Left ventricle myocardium inferior (tissue), 1 donor: ENCODE results near the gene NDST3. TPM values are rescaled to one million over a fixed set of nuclear protein-coding genes. Genes with fewer than 3 reads are reported as not detected.

ENCODE experiments used
- DNase-seq: peaks from one replicate; pipeline ENCODE4 v3.0.0-alpha.2; 2020
- H3K27ac ChIP-seq: fragments of 200-600 bp; replicated peaks from 2 replicates; pipeline ENCODE4 v1.8.0; 2021
- H3K27me3 ChIP-seq: fragments of 200-600 bp; 2 replicates; pipeline ENCODE4 v1.8.0; 2021; ENCODE audit warnings: low read depth
- H3K36me3 ChIP-seq: fragments of 200-600 bp; 2 replicates; pipeline ENCODE4 v1.8.0; 2021
- H3K4me1 ChIP-seq: fragments of 200-600 bp; 2 replicates; pipeline ENCODE4 v1.8.0; 2021
- H3K4me3 ChIP-seq: fragments of 200-600 bp; 2 replicates; pipeline ENCODE4 v1.8.0; 2021; ENCODE audit warnings: mild to moderate bottlenecking, moderate library complexity
- H3K9me3 ChIP-seq: fragments of 200-600 bp; replicated peaks from 2 replicates; pipeline ENCODE4 v1.8.0; 2021
- intact Hi-C: fragments of 100-400 bp; cut with micrococcal nuclease; formaldehyde crosslinking; loops from one replicate; pipeline ENCODE4 v1.11.0; 2022
- total RNA-seq: library from RNA; stranded (reverse); fragmentation: NEBNext Ultra II Directional; extraction: Animal tissue kit (Norgen Biotek cat#: 25700); gene quantifications from one replicate; pipeline ENCODE4 v1.2.1, GENCODE V29; 2021
- TF ChIP-seq, protein P1 (sequence below): fragments of 200-600 bp; IDR thresholded peaks from 2 replicates; pipeline ENCODE4 v1.8.0; 2021; ENCODE audit warnings: antibody characterized with exemption, mild to moderate bottlenecking, borderline replicate concordance
- donor health status: DM: no; HTN: yes; CAD: no; lungs with severe emphysema.

NDST3 gene
- total RNA-seq, 1 donor from 2014 or later, result not detected

GRCh38 chr4:118037955-118038354, 3.7 kb downstream of the NDST3 start:
- intact Hi-C loops, result no loop called here
- peaks cover 13% of the 10 kb centered on the region for H3K4me1 ChIP-seq
- no peak for DNase-seq

GRCh38 chr4:118046323-118046722, 12.0 kb downstream of the NDST3 start:
- Histone ChIP-seq H3K4me3 (no peak overlapping the region), H3K36me3 (no peaks in the 10 kb centered on the region), H3K4me1 (no peaks in the 10 kb centered on the region), H3K27me3 (no peaks in the 10 kb centered on the region), H3K27ac (no peak overlapping the region), H3K9me3 (peaks cover 50% of the 10 kb centered on the region)
- DNase-seq, result no peak
- intact Hi-C loops, result no loop called here
- TF ChIP-seq, protein P1, sequence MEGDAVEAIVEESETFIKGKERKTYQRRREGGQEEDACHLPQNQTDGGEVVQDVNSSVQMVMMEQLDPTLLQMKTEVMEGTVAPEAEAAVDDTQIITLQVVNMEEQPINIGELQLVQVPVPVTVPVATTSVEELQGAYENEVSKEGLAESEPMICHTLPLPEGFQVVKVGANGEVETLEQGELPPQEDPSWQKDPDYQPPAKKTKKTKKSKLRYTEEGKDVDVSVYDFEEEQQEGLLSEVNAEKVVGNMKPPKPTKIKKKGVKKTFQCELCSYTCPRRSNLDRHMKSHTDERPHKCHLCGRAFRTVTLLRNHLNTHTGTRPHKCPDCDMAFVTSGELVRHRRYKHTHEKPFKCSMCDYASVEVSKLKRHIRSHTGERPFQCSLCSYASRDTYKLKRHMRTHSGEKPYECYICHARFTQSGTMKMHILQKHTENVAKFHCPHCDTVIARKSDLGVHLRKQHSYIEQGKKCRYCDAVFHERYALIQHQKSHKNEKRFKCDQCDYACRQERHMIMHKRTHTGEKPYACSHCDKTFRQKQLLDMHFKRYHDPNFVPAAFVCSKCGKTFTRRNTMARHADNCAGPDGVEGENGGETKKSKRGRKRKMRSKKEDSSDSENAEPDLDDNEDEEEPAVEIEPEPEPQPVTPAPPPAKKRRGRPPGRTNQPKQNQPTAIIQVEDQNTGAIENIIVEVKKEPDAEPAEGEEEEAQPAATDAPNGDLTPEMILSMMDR, result no peak

More at GRCh38 chr4:118037955-118038354, 3.7 kb downstream of the NDST3 start:
- TF ChIP-seq, protein P1, result no peak
- Histone ChIP-seq H3K4me3 (no peak overlapping the region), H3K27ac (no peak overlapping the region), H3K27me3 (peaks cover 55% of the 10 kb centered on the region), H3K9me3 (no peaks in the 10 kb centered on the region), H3K36me3 (no peaks in the 10 kb centered on the region)

GRCh38 chr4:118047043-118047442, 12.8 kb downstream of the NDST3 start:
- H3K36me3 ChIP-seq, result no peaks in the 10 kb centered on the region
- TF ChIP-seq, protein P1, result no peak
- H3K4me1 ChIP-seq, result no peaks in the 10 kb centered on the region
- peaks cover 57% of the 10 kb centered on the region for H3K9me3 ChIP-seq
- DNase-seq, result no peak
- no peaks in the 10 kb centered on the region for H3K27me3 ChIP-seq
- no peak overlapping the region for H3K4me3 ChIP-seq
- intact Hi-C loops, result no loop called here
- no peak overlapping the region for H3K27ac ChIP-seq

GRCh38 chr4:118058955-118059354, 24.7 kb downstream of the NDST3 start:
- no peak for DNase-seq
- TF ChIP-seq, protein P1, result no peak
- Histone ChIP-seq H3K4me1 (no peaks in the 10 kb centered on the region), H3K9me3 (no peaks in the 10 kb centered on the region), H3K27ac (no peak overlapping the region), H3K27me3 (no peaks in the 10 kb centered on the region), H3K4me3 (no peak overlapping the region), H3K36me3 (no peaks in the 10 kb centered on the region)
- intact Hi-C loops, result no loop called here

- Histone ChIP-seq H3K4me3 (no peak overlapping the region), H3K9me3 (no peaks in the 10 kb centered on the region)
- TF ChIP-seq, protein P1, result no peak
Measured at GRCh38 chr4:118059397-118059796, 25.1 kb downstream of the NDST3 start.

More at GRCh38 chr4:118059397-118059796, 25.1 kb downstream of the NDST3 start:
- DNase-seq, result no peak
- Histone ChIP-seq H3K27ac (no peak overlapping the region), H3K27me3 (no peaks in the 10 kb centered on the region), H3K4me1 (no peaks in the 10 kb centered on the region), H3K36me3 (no peaks in the 10 kb centered on the region)
- intact Hi-C loops, result no loop called here
